ENCODE measurements around the gene ERI3. TPM values are rescaled to one million over a fixed set of nuclear protein-coding genes. Genes with fewer than 3 reads are reported as not detected.

ERI3 gene
- total RNA-seq, 1 experiment from 2014 or later: 74.2 TPM

- TF ChIP-seq ELF1 (IDR thresholded peaks at IDR 0.05; ENCODE audit: borderline replicate concordance, low read depth) (no peak), SP1 (IDR thresholded peaks at IDR 0.05; ENCODE audit: low read depth) (no peak), TCF7L2 (IDR thresholded peaks at IDR 0.05; ENCODE audit: borderline replicate concordance, extremely low read depth, insufficient read depth, insufficient read length) (no peak)
- CTCF ChIA-PET: interaction anchor here (1.6 kb wide), 1 partner anchor 9 kb away, joined by 3 read pairs; no protein-coding TSS in a partner anchor
- no peak overlapping the region for H3K9ac ChIP-seq (ENCODE audit: low read length)
- no peaks in the 10 kb centered on the region for H3K27me3 ChIP-seq (ENCODE audit: insufficient read depth, low read length)
- no peaks in the 10 kb centered on the region for H3K9me3 ChIP-seq (ENCODE audit: control insufficient read depth in 1 of 2, insufficient read depth in 1 of 2, low read depth in 1 of 2, low read length in 2 of 2)
- no TSS peak for BruUV-seq (replicated peaks)
- intact Hi-C loops (cut with micrococcal nuclease): no loop called here
- no peak overlapping the region for H2AFZ ChIP-seq (ENCODE audit: low read depth, low read length, poor library complexity, severe bottlenecking)
- no peak for DNase-seq (ENCODE audit: low read depth, low spot score)
- H3K36me3 ChIP-seq (ENCODE audit: control insufficient read depth in 1 of 2, insufficient read depth in 2 of 2, low read length in 2 of 2): peaks cover 20 to 21% of the 10 kb centered on the region in 2 experiments
- ATAC-seq: no peak
- H4K20me1 ChIP-seq (ENCODE audit: insufficient read depth): no peaks in the 10 kb centered on the region
- H3K4me1 ChIP-seq (ENCODE audit: control insufficient read depth in 1 of 2, insufficient read depth in 2 of 2, low read length in 2 of 2): no peaks in the 10 kb centered on the region
- no peaks in the 10 kb centered on the region for H3K79me2 ChIP-seq (ENCODE audit: insufficient read depth, low read length)
- RAD21 ChIA-PET (ENCODE audit: low non-redundant PET in 1 of 2, low total read pairs in 2 of 2, uncharacterized antibody in 2 of 2, unreplicated experiment in 2 of 2): no interaction called here
- no peaks in the 10 kb centered on the region for H3K9me2 ChIP-seq (ENCODE audit: insufficient read depth)
- no peak overlapping the region for H3K4me2 ChIP-seq (ENCODE audit: low read length)
- POLR2A ChIA-PET: no interaction called here
- H3K4me3 ChIP-seq (replicated peaks in 1 of 2; ENCODE audit: low read depth in 1 of 2, low read length in 2 of 2): no peak overlapping the region
- no peak overlapping the region for H3K27ac ChIP-seq (ENCODE audit: low read depth, low read length)
Measured at GRCh38 chr1:44223187-44223610, 131.9 kb downstream of the ERI3 start.

DNA sequence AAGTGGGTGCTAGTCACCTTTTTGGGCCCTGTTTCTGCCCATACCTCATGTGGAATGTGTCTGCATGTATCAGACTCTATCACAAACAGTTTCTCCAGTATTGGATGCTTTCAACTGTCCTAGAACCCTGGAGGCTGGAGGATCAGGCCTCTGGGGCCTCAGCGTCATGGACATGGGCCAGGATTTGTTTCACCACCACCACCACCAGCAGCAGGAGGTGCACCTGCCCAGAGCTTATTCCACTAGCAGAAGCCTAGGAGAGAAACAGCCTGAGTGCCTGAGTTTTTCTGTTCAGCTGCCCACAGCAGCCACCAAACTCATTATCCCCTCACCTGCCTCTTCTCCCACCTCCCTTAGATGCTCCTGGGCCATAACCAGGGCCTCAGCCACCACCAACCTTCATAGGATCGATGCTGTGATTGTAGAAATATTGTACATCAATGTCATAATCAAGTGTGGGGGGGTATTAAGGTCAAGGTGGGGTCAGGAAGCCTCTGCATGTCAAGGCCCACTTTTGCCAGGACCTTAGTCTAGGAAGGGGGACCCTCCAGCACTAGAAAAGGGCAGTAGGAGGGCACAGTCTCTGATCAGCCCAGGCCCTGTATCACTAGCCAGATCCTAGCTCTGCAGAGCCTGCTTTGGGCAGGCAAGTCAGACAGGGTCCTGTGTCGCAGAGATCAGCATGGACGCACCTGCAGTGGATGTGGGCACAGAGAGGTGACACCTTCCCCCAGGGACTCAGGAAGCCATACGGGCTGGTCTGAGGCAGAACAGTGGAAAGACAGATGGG lies 132.5 kb downstream of the ERI3 start:
- H4K20me1 ChIP-seq (ENCODE audit: insufficient read depth): no peaks in the 10 kb centered on the region
- no peak overlapping the region for H3K4me3 ChIP-seq (replicated peaks in 1 of 2; ENCODE audit: low read depth in 1 of 2, low read length in 2 of 2)
- H2AFZ ChIP-seq (ENCODE audit: low read depth, low read length, poor library complexity, severe bottlenecking): no peak overlapping the region
- TF ChIP-seq EZH2 (IDR thresholded peaks at IDR 0.05) (no peak), POLR2AphosphoS5 (IDR thresholded peaks at IDR 0.05; ENCODE audit: low read depth, low read length) (no peak), TCF7L2 (IDR thresholded peaks at IDR 0.05; ENCODE audit: borderline replicate concordance, extremely low read depth, insufficient read depth, insufficient read length) (no peak), SRF (IDR thresholded peaks at IDR 0.05; ENCODE audit: low read depth) (no peak), ELF1 (IDR thresholded peaks at IDR 0.05; ENCODE audit: borderline replicate concordance, low read depth) (no peak), CBX3 (IDR thresholded peaks at IDR 0.05; ENCODE audit: low read depth) (no peak), POLR2A (IDR thresholded peaks at IDR 0.05; ENCODE audit: borderline replicate concordance, extremely low read depth, insufficient read depth, insufficient read length) (no peak)
- TF ChIP-seq, protein P1, sequence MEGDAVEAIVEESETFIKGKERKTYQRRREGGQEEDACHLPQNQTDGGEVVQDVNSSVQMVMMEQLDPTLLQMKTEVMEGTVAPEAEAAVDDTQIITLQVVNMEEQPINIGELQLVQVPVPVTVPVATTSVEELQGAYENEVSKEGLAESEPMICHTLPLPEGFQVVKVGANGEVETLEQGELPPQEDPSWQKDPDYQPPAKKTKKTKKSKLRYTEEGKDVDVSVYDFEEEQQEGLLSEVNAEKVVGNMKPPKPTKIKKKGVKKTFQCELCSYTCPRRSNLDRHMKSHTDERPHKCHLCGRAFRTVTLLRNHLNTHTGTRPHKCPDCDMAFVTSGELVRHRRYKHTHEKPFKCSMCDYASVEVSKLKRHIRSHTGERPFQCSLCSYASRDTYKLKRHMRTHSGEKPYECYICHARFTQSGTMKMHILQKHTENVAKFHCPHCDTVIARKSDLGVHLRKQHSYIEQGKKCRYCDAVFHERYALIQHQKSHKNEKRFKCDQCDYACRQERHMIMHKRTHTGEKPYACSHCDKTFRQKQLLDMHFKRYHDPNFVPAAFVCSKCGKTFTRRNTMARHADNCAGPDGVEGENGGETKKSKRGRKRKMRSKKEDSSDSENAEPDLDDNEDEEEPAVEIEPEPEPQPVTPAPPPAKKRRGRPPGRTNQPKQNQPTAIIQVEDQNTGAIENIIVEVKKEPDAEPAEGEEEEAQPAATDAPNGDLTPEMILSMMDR (IDR thresholded peaks at IDR 0.05 in 2 of 3, conservative IDR thresholded peaks at IDR 0.05 in 1 of 3; ENCODE audit: borderline replicate concordance in 1 of 3, insufficient read depth in 1 of 3, low read depth in 2 of 3, low read length in 2 of 3): no peak
- TF ChIP-seq, protein P2, sequence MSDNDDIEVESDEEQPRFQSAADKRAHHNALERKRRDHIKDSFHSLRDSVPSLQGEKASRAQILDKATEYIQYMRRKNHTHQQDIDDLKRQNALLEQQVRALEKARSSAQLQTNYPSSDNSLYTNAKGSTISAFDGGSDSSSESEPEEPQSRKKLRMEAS (IDR thresholded peaks at IDR 0.05): no peak
- no TSS peak for BruUV-seq (replicated peaks)
- no peaks in the 10 kb centered on the region for H3K27me3 ChIP-seq (ENCODE audit: insufficient read depth, low read length)
- no peaks in the 10 kb centered on the region for H3K9me3 ChIP-seq (ENCODE audit: control insufficient read depth in 1 of 2, insufficient read depth in 1 of 2, low read depth in 1 of 2, low read length in 2 of 2)
- DNase-seq (ENCODE audit: low read depth, low spot score) (no peak), ATAC-seq (no peak)
- RAD21 ChIA-PET (ENCODE audit: low non-redundant PET in 1 of 2, low total read pairs in 2 of 2, uncharacterized antibody in 2 of 2, unreplicated experiment in 2 of 2): no interaction called here
- H3K9me2 ChIP-seq (ENCODE audit: insufficient read depth): no peaks in the 10 kb centered on the region
- no peak overlapping the region for H3K27ac ChIP-seq (ENCODE audit: low read depth, low read length)
- POLR2A ChIA-PET: no interaction called here
- intact Hi-C loops (cut with micrococcal nuclease): no loop called here
- H3K9ac ChIP-seq (ENCODE audit: low read length): no peak overlapping the region
- H3K4me1 ChIP-seq (ENCODE audit: control insufficient read depth in 1 of 2, insufficient read depth in 2 of 2, low read length in 2 of 2): peaks cover 0 to 4% of the 10 kb centered on the region in 2 experiments; a peak in 1 of 4 replicates
- peaks cover 20 to 21% of the 10 kb centered on the region in 2 experiments for H3K36me3 ChIP-seq (ENCODE audit: control insufficient read depth in 1 of 2, insufficient read depth in 2 of 2, low read length in 2 of 2)
- CTCF ChIA-PET: interaction anchor here (1.6 kb wide), 1 partner anchor 10 kb away, joined by 3 read pairs; no protein-coding TSS in a partner anchor
- no peaks in the 10 kb centered on the region for H3K79me2 ChIP-seq (ENCODE audit: insufficient read depth, low read length)
- H3K4me2 ChIP-seq (ENCODE audit: low read length): no peak overlapping the region

Measured in HCT116 (cell line).